Gastroesophageal sphincter (tissue), 3 donors: ENCODE results near the gene ANO2.
"Not testable (repeated sequence)": the region's sequence is repeated elsewhere in the genome, so short reads cannot be mapped to it uniquely, and the experiment has no call there.

Experiments
- CTCF ChIP-seq, 4 experiments: fragments of 200-600 bp in 2 of 4; fragments of 450-650 bp in 2 of 4; sonication (generic) in 1 of 4; IDR thresholded peaks; one replicate each; pipeline ENCODE4 v1.5.1; 2017 to 2019; ENCODE audit warnings: antibody characterized with exemption in 4 of 4, mild to moderate bottlenecking in 2 of 4, moderate library complexity in 2 of 4
- EP300 ChIP-seq: sonication (generic); formaldehyde crosslinking; IDR thresholded peaks from one replicate; pipeline ENCODE4 v1.6.1; 2017; ENCODE audit warnings: antibody characterized with exemption, mild to moderate bottlenecking
- POLR2A ChIP-seq, 2 donors: fragments of 450-650 bp; IDR thresholded peaks; one replicate each; pipeline ENCODE4 v1.6.1; 2017; ENCODE audit warnings: antibody characterized with exemption in 2 of 2, mild to moderate bottlenecking in 2 of 2, moderate library complexity in 1 of 2
- POLR2AphosphoS5 ChIP-seq: sonication (generic); formaldehyde crosslinking; IDR thresholded peaks from one replicate; pipeline ENCODE4 v1.6.1; 2017; ENCODE audit warnings: antibody characterized with exemption

- not testable (repeated sequence) for TF ChIP-seq CTCF (IDR thresholded peaks at IDR 0.05); POLR2A (IDR thresholded peaks at IDR 0.05); POLR2AphosphoS5; EP300
Measured at GRCh38 chr12:5825761-5826160, 119.3 kb downstream of the ANO2 start.
